HFF-Myc (cell line): ENCODE data around the gene SLC2A13.
"Not testable (repeated sequence)": the region's sequence is repeated elsewhere in the genome, so short reads cannot be mapped to it uniquely, and the experiment has no call there.

Experiments
- DNase-seq: peaks from one replicate; pipeline ENCODE4 v3.0.0-alpha.2; 2011; ENCODE audit warnings: low read depth; ENCODE audit errors: extremely low read depth
- H3K4me3 ChIP-seq: replicated peaks from 2 replicates; pipeline ENCODE4 v1.5.1; 2011; ENCODE audit warnings: low read depth, mild to moderate bottlenecking, control low read depth, low read length
- CTCF ChIP-seq: IDR thresholded peaks from 2 replicates; pipeline ENCODE4 v1.5.1; 2012; ENCODE audit warnings: mild to moderate bottlenecking, low read depth, low read length, control low read depth; ENCODE audit errors: missing control alignments

SLC2A13 gene

GRCh38 chr12:39798977-39799376 is 306.9 kb downstream of the SLC2A13 start:
- TF ChIP-seq CTCF: no peak
- no peak for DNase-seq
- H3K4me3 ChIP-seq: no peak overlapping the region

- no peak for TF ChIP-seq CTCF
- no peak overlapping the region for H3K4me3 ChIP-seq
- no peak for DNase-seq
These were observed 307.5 kb downstream of the SLC2A13 start for GRCh38 chr12:39798429-39798828.

GRCh38 chr12:39795481-39795880 is 310.4 kb downstream of the SLC2A13 start:
- no peak for DNase-seq

GRCh38 chr12:39792938-39793337 is 312.9 kb downstream of the SLC2A13 start:
- TF ChIP-seq CTCF: no peak
- H3K4me3 ChIP-seq: no peak overlapping the region
- no peak for DNase-seq

More at GRCh38 chr12:39795481-39795880, 310.4 kb downstream of the SLC2A13 start:
- H3K4me3 ChIP-seq: no peak overlapping the region
- no peak for TF ChIP-seq CTCF

- no peak for DNase-seq
- TF ChIP-seq CTCF: no peak
- H3K4me3 ChIP-seq: no peak overlapping the region
These were observed 317.6 kb downstream of the SLC2A13 start for GRCh38 chr12:39788239-39788638.

GRCh38 chr12:39785814-39786213 is 320.1 kb downstream of the SLC2A13 start:
- DNase-seq, H3K4me3 ChIP-seq: not testable (repeated sequence)

- TF ChIP-seq CTCF: no peak
- H3K4me3 ChIP-seq: no peak overlapping the region
- no peak for DNase-seq
These were observed 323.8 kb downstream of the SLC2A13 start for GRCh38 chr12:39782026-39782545.
